Caco-2 (cell line): ENCODE data around the gene GOLGA7B. TPM values are rescaled to one million over a fixed set of nuclear protein-coding genes. Genes with fewer than 3 reads are reported as not detected.

Experiments
- BruUV-seq: library from RNA; stranded (reverse); fragments of 400-500 nt; replicated peaks from 2 replicates; lab custom pipeline; 2021; lab: Mats Ljungman, UMichigan
- CTCF ChIA-PET: fragments of 300-600 bp; sonication (Branson Sonifier 250); formaldehyde crosslinking; loops from one replicate; lab custom pipeline; 2022; ENCODE audit warnings: antibody characterized with exemption; lab: Charles Lee
- POLR2A ChIA-PET: fragments of 300-600 bp; sonication (Branson Sonifier 250); formaldehyde crosslinking; loops from one replicate; lab custom pipeline; 2022; ENCODE audit warnings: antibody characterized with exemption; lab: Charles Lee
- DNase-seq, 2 experiments: peaks; one replicate each; pipeline versions ENCODE4 v3.0.0 to v3.0.0-alpha.2; 2020 to 2022
- H3K27me3 ChIP-seq: replicated peaks from 2 replicates; pipeline ENCODE4 v1.6.0; 2011; ENCODE audit warnings: low read length; ENCODE audit not compliant: control insufficient read depth, insufficient read depth
- H3K36me3 ChIP-seq: 2 replicates; pipeline ENCODE4 v1.5.1; 2011; ENCODE audit warnings: low read length; ENCODE audit not compliant: control insufficient read depth, insufficient read depth
- H3K4me1 ChIP-seq: fragments of 250-450 bp; sonication (Bioruptor Pico); 2 replicates; pipeline ENCODE4 v1.5.1; 2020; ENCODE audit warnings: mild to moderate bottlenecking
- H3K4me3 ChIP-seq: 2 replicates; pipeline ENCODE4 v1.5.1; 2011; ENCODE audit warnings: low read depth, mild to moderate bottlenecking, control low read depth, low read length
- H3K9me3 ChIP-seq: fragments of 250-450 bp; sonication (Bioruptor Pico); 2 replicates; pipeline ENCODE4 v1.5.1; 2020; ENCODE audit warnings: mild to moderate bottlenecking, moderate library complexity
- H3K27ac Mint-ChIP-seq: one replicate; pipeline ENCODE4 v1.8.0; 2022; ENCODE audit warnings: mixed read lengths; ENCODE audit not compliant: unreplicated experiment
- H3K27me3 Mint-ChIP-seq: one replicate; pipeline ENCODE4 v1.8.0; 2022; ENCODE audit warnings: mixed read lengths; ENCODE audit not compliant: insufficient read depth, unreplicated experiment
- H3K36me3 Mint-ChIP-seq: one replicate; pipeline ENCODE4 v1.8.0; 2022; ENCODE audit warnings: mild to moderate bottlenecking, mixed read lengths; ENCODE audit not compliant: insufficient read depth, unreplicated experiment
- H3K4me1 Mint-ChIP-seq: one replicate; pipeline ENCODE4 v1.8.0; 2022; ENCODE audit warnings: low read depth, mixed read lengths; ENCODE audit not compliant: unreplicated experiment
- H3K4me3 Mint-ChIP-seq: one replicate; pipeline ENCODE4 v1.8.0; 2022; ENCODE audit warnings: mild to moderate bottlenecking, moderate library complexity, mixed read lengths; ENCODE audit not compliant: unreplicated experiment
- H3K9me3 Mint-ChIP-seq: one replicate; pipeline ENCODE4 v1.8.0; 2022; ENCODE audit warnings: mixed read lengths; ENCODE audit not compliant: unreplicated experiment
- intact Hi-C: fragments of 100-400 bp; cut with micrococcal nuclease; formaldehyde crosslinking; loops from one replicate; pipeline ENCODE4 v1.10.0; 2022; ENCODE audit not compliant: unreplicated experiment
- total RNA-seq: library from RNA; stranded (reverse); gene quantifications from 2 replicates; pipeline ENCODE4 v1.2.3, GENCODE V29; 2022
- TF ChIP-seq, protein P1 (sequence below), 2 experiments: fragments of 200-600 bp in 1 of 2; IDR thresholded peaks; 1 replicate in 1 of 2; 2 replicates in 1 of 2; pipeline versions ENCODE4 v1.5.1 to v1.8.0; 2011 to 2022; ENCODE audit warnings: antibody characterized with exemption in 1 of 2, control low read depth in 1 of 2, inconsistent platforms in 1 of 2, low read depth in 1 of 2, low read length in 1 of 2, mild to moderate bottlenecking in 1 of 2, moderate library complexity in 1 of 2; ENCODE audit not compliant: insufficient read depth in 1 of 2, severe bottlenecking in 1 of 2, unreplicated experiment in 1 of 2

Gene GOLGA7B
- total RNA-seq, 1 experiment from 2014 or later, result 0.36 TPM

DNA sequence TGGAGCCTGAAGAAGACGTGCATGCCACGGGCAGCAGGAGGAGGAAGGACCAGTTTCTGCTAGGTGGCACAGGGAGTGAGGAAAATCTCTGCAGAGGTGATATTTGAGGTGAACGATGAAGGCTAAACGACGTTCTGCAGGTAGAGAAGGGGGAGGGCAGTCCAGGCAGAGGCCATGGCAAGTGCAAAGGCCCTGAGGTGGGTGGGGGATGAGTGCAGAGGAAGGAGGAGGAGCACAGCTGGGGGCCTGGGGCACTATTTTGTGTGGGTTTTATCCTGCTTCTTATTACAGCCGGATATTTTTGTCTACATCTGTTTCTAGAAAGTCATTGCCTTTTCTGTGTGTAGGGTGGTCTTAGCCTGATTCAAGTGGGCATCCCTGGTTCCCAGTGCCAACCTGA is 57.6 kb downstream of the GOLGA7B start:
- H3K4me1 ChIP-seq, result no peaks in the 10 kb centered on the region
- intact Hi-C loops, result no loop called here
- Mint-ChIP-seq H3K27ac (no peak overlapping the region), H3K36me3 (no peaks in the 10 kb centered on the region), H3K27me3 (peaks cover 29% of the 10 kb centered on the region), H3K4me1 (no peaks in the 10 kb centered on the region), H3K9me3 (no peaks in the 10 kb centered on the region), H3K4me3 (no peak overlapping the region)
- CTCF ChIA-PET, result no interaction called here
- H3K4me3 ChIP-seq, result no peak overlapping the region
- TF ChIP-seq, protein P1, sequence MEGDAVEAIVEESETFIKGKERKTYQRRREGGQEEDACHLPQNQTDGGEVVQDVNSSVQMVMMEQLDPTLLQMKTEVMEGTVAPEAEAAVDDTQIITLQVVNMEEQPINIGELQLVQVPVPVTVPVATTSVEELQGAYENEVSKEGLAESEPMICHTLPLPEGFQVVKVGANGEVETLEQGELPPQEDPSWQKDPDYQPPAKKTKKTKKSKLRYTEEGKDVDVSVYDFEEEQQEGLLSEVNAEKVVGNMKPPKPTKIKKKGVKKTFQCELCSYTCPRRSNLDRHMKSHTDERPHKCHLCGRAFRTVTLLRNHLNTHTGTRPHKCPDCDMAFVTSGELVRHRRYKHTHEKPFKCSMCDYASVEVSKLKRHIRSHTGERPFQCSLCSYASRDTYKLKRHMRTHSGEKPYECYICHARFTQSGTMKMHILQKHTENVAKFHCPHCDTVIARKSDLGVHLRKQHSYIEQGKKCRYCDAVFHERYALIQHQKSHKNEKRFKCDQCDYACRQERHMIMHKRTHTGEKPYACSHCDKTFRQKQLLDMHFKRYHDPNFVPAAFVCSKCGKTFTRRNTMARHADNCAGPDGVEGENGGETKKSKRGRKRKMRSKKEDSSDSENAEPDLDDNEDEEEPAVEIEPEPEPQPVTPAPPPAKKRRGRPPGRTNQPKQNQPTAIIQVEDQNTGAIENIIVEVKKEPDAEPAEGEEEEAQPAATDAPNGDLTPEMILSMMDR (IDR thresholded peaks at IDR 0.05; ENCODE audit: insufficient read depth in 1 of 2, low read depth in 1 of 2, low read length in 1 of 2, severe bottlenecking in 1 of 2, unreplicated experiment in 1 of 2), result no peak
- H3K27me3 ChIP-seq, result peaks cover 1% of the 10 kb centered on the region
- H3K36me3 ChIP-seq, result no peaks in the 10 kb centered on the region
- H3K9me3 ChIP-seq, result no peaks in the 10 kb centered on the region
- POLR2A ChIA-PET, result no interaction called here
- no TSS peak for BruUV-seq
- no peak for DNase-seq

DNA sequence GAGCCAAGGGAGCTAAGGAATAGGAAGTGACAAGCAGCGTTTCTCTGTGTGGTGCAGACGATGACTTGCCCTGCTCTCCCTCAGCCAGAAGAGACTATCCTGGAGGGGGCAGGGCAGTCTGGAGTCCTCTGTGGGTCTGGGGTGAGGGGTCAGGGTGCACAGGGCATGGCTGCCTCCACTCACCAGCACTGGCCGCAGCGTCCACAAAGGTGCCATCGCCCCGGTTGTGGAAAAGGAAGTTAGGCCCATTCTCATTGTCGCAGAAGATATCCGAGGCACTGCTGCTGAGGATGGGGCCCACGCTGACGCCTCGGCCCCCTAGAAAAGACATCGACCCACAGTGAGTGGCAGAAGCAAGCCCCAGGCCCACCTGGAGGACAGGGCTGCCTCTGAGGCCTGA is 58.2 kb downstream of the GOLGA7B start:
- H3K9me3 Mint-ChIP-seq, result no peaks in the 10 kb centered on the region
- no TSS peak for BruUV-seq
- POLR2A ChIA-PET, result no interaction called here
- TF ChIP-seq, protein P1 (IDR thresholded peaks at IDR 0.05; ENCODE audit: insufficient read depth in 1 of 2, low read depth in 1 of 2, low read length in 1 of 2, severe bottlenecking in 1 of 2, unreplicated experiment in 1 of 2), result no peak
- intact Hi-C loops, result no loop called here
- CTCF ChIA-PET, result no interaction called here
- H3K4me1 Mint-ChIP-seq, result no peaks in the 10 kb centered on the region
- Histone ChIP-seq H3K36me3 (no peaks in the 10 kb centered on the region), H3K4me3 (no peak overlapping the region), H3K27me3 (peaks cover 1% of the 10 kb centered on the region), H3K4me1 (no peaks in the 10 kb centered on the region), H3K9me3 (no peaks in the 10 kb centered on the region)
- H3K27me3 Mint-ChIP-seq, result peaks cover 31% of the 10 kb centered on the region
- H3K27ac Mint-ChIP-seq, result no peak overlapping the region
- no peak for DNase-seq
- H3K4me3 Mint-ChIP-seq, result no peak overlapping the region
- no peaks in the 10 kb centered on the region for H3K36me3 Mint-ChIP-seq

DNA sequence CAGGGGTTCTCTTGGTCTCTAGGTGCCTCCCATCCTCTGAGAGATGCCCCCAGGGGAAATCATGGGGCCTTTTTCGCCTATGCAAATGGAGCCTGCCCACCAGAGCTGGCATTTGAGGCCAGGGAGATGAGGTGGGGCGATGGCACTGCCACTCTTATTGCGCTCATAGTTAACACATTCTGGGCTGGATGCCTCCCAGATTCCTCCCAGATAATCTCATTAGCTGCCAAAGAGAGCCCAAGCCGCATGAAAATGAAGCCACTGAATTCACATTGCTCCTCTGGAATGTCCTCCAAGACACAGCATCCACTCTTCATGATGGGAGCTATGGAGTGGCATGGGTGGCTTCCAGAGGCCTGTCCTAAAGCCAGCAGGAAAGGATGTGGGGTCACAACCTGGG is 61.0 kb downstream of the GOLGA7B start:
- Mint-ChIP-seq H3K36me3 (no peaks in the 10 kb centered on the region), H3K4me1 (no peaks in the 10 kb centered on the region), H3K4me3 (no peak overlapping the region), H3K9me3 (no peaks in the 10 kb centered on the region), H3K27ac (no peak overlapping the region), H3K27me3 (peaks cover 18% of the 10 kb centered on the region)
- DNase-seq, result no peak
- Histone ChIP-seq H3K4me3 (no peak overlapping the region), H3K36me3 (no peaks in the 10 kb centered on the region), H3K4me1 (no peaks in the 10 kb centered on the region), H3K9me3 (no peaks in the 10 kb centered on the region), H3K27me3 (peaks cover 2% of the 10 kb centered on the region)
- CTCF ChIA-PET, result interaction anchor here (1.1 to 1.3 kb wide), 2 partner anchors 131 to 137 kb away, joined by 3 to 6 read pairs; no protein-coding TSS in a partner anchor
- intact Hi-C loops, result no loop called here
- BruUV-seq, result no TSS peak
- TF ChIP-seq, protein P1 (IDR thresholded peaks at IDR 0.05; ENCODE audit: insufficient read depth in 1 of 2, low read depth in 1 of 2, low read length in 1 of 2, severe bottlenecking in 1 of 2, unreplicated experiment in 1 of 2), result no peak
- POLR2A ChIA-PET, result no interaction called here
